AG10803 (cell line): ENCODE results near the gene KCNJ9.

ENCODE experiments used
- DNase-seq: peaks from one replicate; pipeline ENCODE4 v3.0.0; 2010; ENCODE audit warnings: low read depth
- H3K4me3 ChIP-seq: 2 replicates; pipeline ENCODE4 v1.5.1; 2011; ENCODE audit warnings: mild to moderate bottlenecking, low read length, control low read depth
- TF ChIP-seq, protein P1 (sequence below): conservative IDR thresholded peaks from 2 replicates; pipeline ENCODE4 v1.5.1; 2011; ENCODE audit warnings: mild to moderate bottlenecking, low read length, control low read depth, inconsistent platforms

Gene KCNJ9

GRCh38 chr1:160082926-160083325 is 1.6 kb downstream of the KCNJ9 start:
- DNase-seq: no peak
- TF ChIP-seq, protein P1, sequence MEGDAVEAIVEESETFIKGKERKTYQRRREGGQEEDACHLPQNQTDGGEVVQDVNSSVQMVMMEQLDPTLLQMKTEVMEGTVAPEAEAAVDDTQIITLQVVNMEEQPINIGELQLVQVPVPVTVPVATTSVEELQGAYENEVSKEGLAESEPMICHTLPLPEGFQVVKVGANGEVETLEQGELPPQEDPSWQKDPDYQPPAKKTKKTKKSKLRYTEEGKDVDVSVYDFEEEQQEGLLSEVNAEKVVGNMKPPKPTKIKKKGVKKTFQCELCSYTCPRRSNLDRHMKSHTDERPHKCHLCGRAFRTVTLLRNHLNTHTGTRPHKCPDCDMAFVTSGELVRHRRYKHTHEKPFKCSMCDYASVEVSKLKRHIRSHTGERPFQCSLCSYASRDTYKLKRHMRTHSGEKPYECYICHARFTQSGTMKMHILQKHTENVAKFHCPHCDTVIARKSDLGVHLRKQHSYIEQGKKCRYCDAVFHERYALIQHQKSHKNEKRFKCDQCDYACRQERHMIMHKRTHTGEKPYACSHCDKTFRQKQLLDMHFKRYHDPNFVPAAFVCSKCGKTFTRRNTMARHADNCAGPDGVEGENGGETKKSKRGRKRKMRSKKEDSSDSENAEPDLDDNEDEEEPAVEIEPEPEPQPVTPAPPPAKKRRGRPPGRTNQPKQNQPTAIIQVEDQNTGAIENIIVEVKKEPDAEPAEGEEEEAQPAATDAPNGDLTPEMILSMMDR: no peak
- no peak overlapping the region for H3K4me3 ChIP-seq

DNA sequence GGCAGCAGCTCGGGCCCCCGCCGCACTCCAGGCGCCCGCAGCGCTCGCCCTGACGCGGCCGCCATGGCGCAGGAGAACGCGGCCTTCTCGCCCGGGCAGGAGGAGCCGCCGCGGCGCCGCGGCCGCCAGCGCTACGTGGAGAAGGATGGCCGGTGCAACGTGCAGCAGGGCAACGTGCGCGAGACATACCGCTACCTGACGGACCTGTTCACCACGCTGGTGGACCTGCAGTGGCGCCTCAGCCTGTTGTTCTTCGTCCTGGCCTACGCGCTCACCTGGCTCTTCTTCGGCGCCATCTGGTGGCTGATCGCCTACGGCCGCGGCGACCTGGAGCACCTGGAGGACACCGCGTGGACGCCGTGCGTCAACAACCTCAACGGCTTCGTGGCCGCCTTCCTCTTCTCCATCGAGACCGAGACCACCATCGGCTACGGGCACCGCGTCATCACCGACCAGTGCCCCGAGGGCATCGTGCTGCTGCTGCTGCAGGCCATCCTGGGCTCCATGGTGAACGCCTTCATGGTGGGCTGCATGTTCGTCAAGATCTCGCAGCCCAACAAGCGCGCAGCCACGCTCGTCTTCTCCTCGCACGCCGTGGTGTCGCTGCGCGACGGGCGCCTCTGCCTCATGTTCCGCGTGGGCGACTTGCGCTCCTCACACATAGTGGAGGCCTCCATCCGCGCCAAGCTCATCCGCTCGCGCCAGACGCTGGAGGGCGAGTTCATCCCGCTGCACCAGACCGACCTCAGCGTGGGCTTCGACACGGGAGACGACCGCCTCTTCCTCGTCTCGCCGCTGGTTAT is 2.8 kb downstream of the KCNJ9 start:
- TF ChIP-seq, protein P1: peak; percentile 48
- DNase-seq: no peak
- peak overlapping the region; percentile 33; the same call in 1 of the 2 replicates for H3K4me3 ChIP-seq

DNA sequence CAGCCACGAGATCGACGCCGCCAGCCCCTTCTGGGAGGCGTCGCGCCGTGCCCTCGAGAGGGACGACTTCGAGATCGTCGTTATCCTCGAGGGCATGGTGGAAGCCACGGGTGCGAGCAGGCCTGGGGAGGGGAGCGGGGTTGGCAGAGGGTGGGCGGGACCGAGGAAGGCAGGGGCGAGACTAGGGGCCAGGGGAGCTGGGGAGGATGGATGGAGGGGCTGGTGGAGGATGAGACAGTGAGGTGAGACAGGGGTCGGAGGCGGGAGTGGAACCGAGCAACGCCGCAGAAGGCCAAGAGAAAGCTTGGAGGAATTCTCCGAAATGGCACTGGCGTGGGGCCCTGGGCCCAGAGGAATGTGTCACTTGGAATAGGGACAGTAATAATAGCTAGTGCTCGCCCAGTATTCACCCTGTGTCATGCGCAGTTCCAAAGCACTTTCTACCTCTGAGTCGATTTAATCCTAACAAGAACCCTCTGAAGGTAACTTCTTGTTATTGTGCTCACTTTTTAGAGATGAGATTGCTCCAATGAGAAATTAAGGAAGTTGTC is 3.5 kb downstream of the KCNJ9 start:
- no peak for DNase-seq
- H3K4me3 ChIP-seq: no peak overlapping the region
- TF ChIP-seq, protein P1: no peak

DNA sequence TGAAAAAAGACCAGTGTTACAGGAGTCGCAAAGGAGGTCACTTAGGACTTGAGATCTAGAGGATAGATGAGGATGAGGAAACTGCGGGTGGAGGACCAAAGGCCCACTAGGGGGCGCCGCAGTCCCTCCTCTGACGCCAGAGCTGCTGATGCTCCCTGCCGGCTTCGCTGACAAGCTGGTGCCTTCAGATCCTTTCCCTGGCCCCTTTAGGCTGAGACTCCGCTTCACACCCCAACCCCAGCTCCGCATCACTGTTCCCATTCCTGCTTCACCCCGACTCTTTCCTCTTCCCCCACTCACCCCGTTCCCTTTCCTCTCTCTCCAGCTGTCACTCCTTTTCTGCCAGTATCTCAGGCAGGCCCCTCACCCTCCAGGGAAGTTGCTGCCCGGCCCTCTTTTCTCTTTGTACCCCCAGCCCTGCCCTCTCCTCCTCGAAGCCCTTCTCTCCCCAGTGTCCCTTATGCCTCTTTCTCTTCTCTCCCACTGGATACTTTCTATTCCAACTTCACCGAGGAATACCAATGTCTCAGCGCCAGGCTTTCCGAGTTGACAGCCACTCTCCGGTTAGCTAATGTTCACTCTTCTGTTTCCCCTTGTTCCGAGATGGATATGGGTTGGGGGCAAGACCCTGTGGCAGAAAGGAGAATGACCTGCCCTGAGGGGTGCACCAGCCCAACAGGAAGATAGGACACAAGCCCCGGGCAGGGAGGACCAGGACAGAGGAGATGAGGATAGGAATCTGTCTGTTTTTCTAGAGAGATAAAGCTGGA is 4.5 kb downstream of the KCNJ9 start:
- TF ChIP-seq, protein P1: peak; percentile 89
- no peak overlapping the region for H3K4me3 ChIP-seq
- peak; percentile 64 for DNase-seq

DNA sequence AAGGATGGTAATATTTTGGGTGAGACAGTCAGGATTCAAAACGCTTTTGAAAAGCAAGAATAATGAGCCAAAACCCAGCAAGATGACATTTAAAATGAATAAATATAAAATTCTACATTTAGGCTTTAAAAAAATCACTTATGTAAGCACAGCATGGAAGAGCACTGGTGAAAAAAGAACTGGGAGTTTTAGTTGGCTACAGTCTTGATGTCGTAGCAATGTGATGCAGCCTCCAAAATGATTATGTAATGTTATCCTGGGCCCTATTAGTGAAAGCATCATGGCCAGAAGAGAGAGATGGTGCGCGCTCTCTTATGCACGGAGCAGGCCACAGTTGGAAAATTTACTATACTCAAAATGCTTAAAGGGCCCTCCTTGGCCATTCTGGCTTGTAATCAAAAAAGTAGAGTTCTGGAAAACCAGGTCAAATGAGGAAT is 5.1 kb downstream of the KCNJ9 start:
- no peak overlapping the region for H3K4me3 ChIP-seq
- DNase-seq: no peak
- TF ChIP-seq, protein P1: no peak

DNA sequence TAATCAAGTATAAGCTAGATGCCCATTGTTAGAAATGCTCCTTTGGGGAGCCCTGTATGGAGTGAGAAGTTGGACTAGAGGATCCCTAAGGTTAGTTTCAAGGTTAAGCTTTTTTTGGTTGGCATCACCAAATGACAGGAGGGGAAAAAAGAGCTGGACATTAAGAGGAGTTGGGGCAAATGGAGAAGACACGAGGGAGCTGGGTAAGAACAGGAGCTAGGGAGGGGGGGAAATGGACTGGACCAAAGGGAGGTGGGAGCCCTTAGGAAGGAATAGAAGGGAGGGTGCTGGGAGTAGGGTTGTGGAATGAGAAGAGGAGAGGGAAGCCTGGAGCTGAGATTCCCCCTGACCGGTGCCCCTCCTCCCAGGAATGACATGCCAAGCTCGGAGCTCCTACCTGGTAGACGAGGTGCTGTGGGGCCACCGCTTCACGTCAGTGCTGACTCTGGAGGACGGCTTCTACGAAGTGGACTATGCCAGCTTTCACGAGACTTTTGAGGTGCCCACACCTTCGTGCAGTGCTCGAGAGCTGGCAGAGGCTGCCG is 5.9 kb downstream of the KCNJ9 start:
- DNase-seq: no peak
- H3K4me3 ChIP-seq: no peak overlapping the region
- TF ChIP-seq, protein P1: no peak
